Uterus (tissue), 4 donors: ENCODE data around the gene MEIS1. TPM values are rescaled to one million over a fixed set of nuclear protein-coding genes. Genes with fewer than 3 reads are reported as not detected.

Experiments
- DNase-seq, 2 donors: peaks; one replicate each; pipeline ENCODE4 v3.0.0-alpha.2; 2019 to 2020
- H3K27ac ChIP-seq, 2 donors: fragments of 200-600 bp; sonication (generic); 1 replicate in 1 of 2; 2 replicates in 1 of 2; pipeline ENCODE4 v1.5.1; 2016 to 2018
- H3K27me3 ChIP-seq, 2 donors: fragments of 200-600 bp; sonication (generic); one replicate each; pipeline ENCODE4 v1.5.1; 2018 to 2019; ENCODE audit warnings: control low read depth in 1 of 2
- H3K36me3 ChIP-seq, 2 donors: fragments of 200-600 bp; sonication (generic); one replicate each; pipeline ENCODE4 v1.5.1; 2019; ENCODE audit warnings: control low read depth in 1 of 2
- H3K4me1 ChIP-seq, 2 donors: fragments of 200-600 bp; sonication (generic); one replicate each; pipeline ENCODE4 v1.5.1; 2018 to 2019; ENCODE audit warnings: control low read depth in 1 of 2
- H3K4me3 ChIP-seq, 2 donors: fragments of 200-600 bp; sonication (generic); 1 replicate in 1 of 2; 2 replicates in 1 of 2; pipeline ENCODE4 v1.5.1; 2018 to 2019; ENCODE audit warnings: mild to moderate bottlenecking in 1 of 2
- H3K9me3 ChIP-seq, 2 donors: fragments of 200-600 bp; sonication (generic); one replicate each; pipeline ENCODE4 v1.5.1; 2019; ENCODE audit warnings: control low read depth in 1 of 2
- CTCF ChIP-seq, 4 experiments: fragments of 200-600 bp in 2 of 4; fragments of 450-650 bp in 2 of 4; sonication (generic) in 2 of 4; IDR thresholded peaks; one replicate each; pipeline ENCODE4 v1.5.1; 2016 to 2019; ENCODE audit warnings: antibody characterized with exemption in 4 of 4, mild to moderate bottlenecking in 2 of 4, moderate library complexity in 1 of 4
- POLR2A ChIP-seq, 2 donors: fragments of 450-650 bp; IDR thresholded peaks; one replicate each; pipeline ENCODE4 v1.6.1; 2016; ENCODE audit warnings: antibody characterized with exemption in 2 of 2, mild to moderate bottlenecking in 1 of 2, moderate library complexity in 1 of 2
- intact Hi-C: fragments of 100-400 bp; cut with DNase I; formaldehyde crosslinking; loops from one replicate; pipeline ENCODE4 v1.15.1; 2023; ENCODE audit warnings: low total_unique reads
- total RNA-seq, 4 donors: library from RNA; depleted of rRNA in 3 of 4; stranded (reverse); fragments of >200 nt in 3 of 4; gene quantifications; one replicate each; pipeline versions ENCODE4 v1.1.0 to v1.2.4, GENCODE V29; 2014 to 2023
- donor health status: DM: yes; HTN: yes; CAD: no.

MEIS1 gene
- total RNA-seq, 4 donors from 2014 or later = 110 to 418 (median 233) TPM

GRCh38 chr2:66601624-66602023, 166.7 kb downstream of the MEIS1 start:
- no peaks in the 10 kb centered on the region for H3K9me3 ChIP-seq
- TF ChIP-seq CTCF (IDR thresholded peaks at IDR 0.05) (no peak), POLR2A (IDR thresholded peaks at IDR 0.05) (no peak)
- no peaks in the 10 kb centered on the region for H3K27me3 ChIP-seq
- no peak for DNase-seq
- intact Hi-C loops = no loop called here
- H3K4me3 ChIP-seq = no peak overlapping the region
- H3K27ac ChIP-seq = peak overlapping the region; percentile 30 to 74
- no peaks in the 10 kb centered on the region for H3K4me1 ChIP-seq
- no peaks in the 10 kb centered on the region for H3K36me3 ChIP-seq

DNA sequence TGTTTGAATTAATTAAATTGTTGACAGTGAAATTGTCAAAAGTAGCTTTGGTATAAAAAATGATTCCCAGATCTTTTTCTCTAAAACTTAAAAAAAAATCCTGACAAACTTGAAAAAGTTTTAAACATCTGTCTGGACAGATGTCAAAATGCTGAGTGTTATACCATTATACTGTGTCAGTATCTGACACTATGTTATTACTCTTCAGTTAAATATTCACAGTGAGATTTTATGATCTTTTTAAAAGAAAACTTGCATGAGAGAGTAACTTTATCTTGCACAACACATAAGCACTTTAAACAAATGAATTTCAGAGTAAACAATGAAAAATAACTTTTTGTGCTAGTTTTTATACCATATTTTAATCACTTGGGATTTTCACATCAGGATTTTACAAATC, 167.4 kb downstream of the MEIS1 start:
- Histone ChIP-seq H3K9me3 (no peaks in the 10 kb centered on the region), H3K4me3 (no peak overlapping the region), H3K27ac (peak overlapping the region; percentile 74 to 75), H3K36me3 (no peaks in the 10 kb centered on the region), H3K27me3 (no peaks in the 10 kb centered on the region), H3K4me1 (no peaks in the 10 kb centered on the region)
- TF ChIP-seq POLR2A (IDR thresholded peaks at IDR 0.05) (no peak), CTCF (IDR thresholded peaks at IDR 0.05) (no peak)
- intact Hi-C loops = no loop called here
- no peak for DNase-seq

- H3K9me3 ChIP-seq = no peaks in the 10 kb centered on the region
- no peaks in the 10 kb centered on the region for H3K4me1 ChIP-seq
- TF ChIP-seq CTCF (IDR thresholded peaks at IDR 0.05) (no peak), POLR2A (IDR thresholded peaks at IDR 0.05) (no peak)
- H3K27ac ChIP-seq = peak overlapping the region; percentile 74 to 75
- DNase-seq = no peak
- H3K27me3 ChIP-seq = no peaks in the 10 kb centered on the region
- intact Hi-C loops = no loop called here
- no peaks in the 10 kb centered on the region for H3K36me3 ChIP-seq
- H3K4me3 ChIP-seq = no peak overlapping the region
These were observed 169.4 kb downstream of the MEIS1 start for GRCh38 chr2:66604326-66604725.

DNA sequence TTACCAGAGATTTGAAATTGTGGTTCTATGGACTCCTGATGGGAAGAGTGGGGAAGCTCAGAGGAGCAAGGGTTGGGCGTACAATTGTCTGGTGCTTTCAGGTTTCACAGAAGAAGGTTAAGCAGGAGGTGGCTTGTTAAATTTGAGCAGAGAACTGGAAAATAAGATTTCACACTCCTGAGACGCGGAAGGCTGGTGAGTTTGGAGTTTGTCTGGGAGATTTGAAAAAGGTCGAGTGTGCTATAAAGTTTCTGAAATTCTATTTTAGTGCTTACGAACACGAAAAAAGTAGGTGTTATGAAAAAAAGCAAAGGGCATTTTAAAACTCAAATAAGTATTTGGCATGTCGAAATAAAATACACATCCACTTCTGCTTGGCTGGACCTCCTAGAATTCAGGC, 170.1 kb downstream of the MEIS1 start:
- intact Hi-C loops = no loop called here
- TF ChIP-seq POLR2A (IDR thresholded peaks at IDR 0.05) (no peak), CTCF (IDR thresholded peaks at IDR 0.05) (no peak)
- Histone ChIP-seq H3K36me3 (no peaks in the 10 kb centered on the region), H3K4me1 (no peaks in the 10 kb centered on the region), H3K27me3 (no peaks in the 10 kb centered on the region), H3K4me3 (no peak overlapping the region), H3K9me3 (no peaks in the 10 kb centered on the region), H3K27ac (peak overlapping the region; percentile 74 to 75)
- DNase-seq = no peak

DNA sequence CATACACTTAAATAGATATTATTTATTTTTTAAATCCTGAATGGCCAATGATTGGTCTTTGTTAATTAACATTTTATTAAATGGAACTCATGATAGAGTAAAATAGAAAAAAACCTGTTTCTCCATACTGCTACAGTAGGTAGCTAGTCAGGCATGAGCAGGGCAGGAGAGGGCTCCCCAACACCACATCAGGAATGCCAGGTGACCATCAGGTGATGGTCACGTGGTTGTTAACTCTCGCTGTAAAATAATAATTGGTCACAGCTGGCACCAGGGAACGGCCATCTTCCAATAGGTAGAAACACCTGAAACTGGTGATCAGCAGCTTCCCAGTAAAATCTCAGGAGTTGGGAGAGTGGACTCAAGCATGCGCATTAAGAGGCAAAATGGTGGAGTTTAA, 172.2 kb downstream of the MEIS1 start:
- peak in 1 of 2 donors; percentile 35 for DNase-seq
- intact Hi-C loops = no loop called here

More for the DNA sequence above, 172.2 kb downstream of the MEIS1 start:
- H3K9me3 ChIP-seq = no peaks in the 10 kb centered on the region
- TF ChIP-seq CTCF (IDR thresholded peaks at IDR 0.05) = no peak
- TF ChIP-seq POLR2A (IDR thresholded peaks at IDR 0.05) = no peak
- H3K27me3 ChIP-seq = no peaks in the 10 kb centered on the region
- H3K36me3 ChIP-seq = no peaks in the 10 kb centered on the region
- H3K4me3 ChIP-seq = no peak overlapping the region
- peak overlapping the region; percentile 76 to 79 for H3K27ac ChIP-seq
- no peaks in the 10 kb centered on the region for H3K4me1 ChIP-seq
